Measurements from ENCODE around the gene KRTAP12-3.
"Not testable (repeated sequence)": the region's sequence is repeated elsewhere in the genome, so short reads cannot be mapped to it uniquely, and the experiment has no call there.

Gene KRTAP12-3

GRCh38 chr21:44626673-44627143 lies 31.0 kb upstream of the KRTAP12-3 start, which contains the start of gene KRTAP10-9:
Gene KRTAP10-9, plus strand, starts transcription at chr21:44627093. Its CDS starts 79 bp downstream, at chr21:44627172.
- H3K9me3 ChIP-seq (ENCODE audit: control insufficient read depth, low read length), result peaks cover 23% of the 10 kb centered on the region
- no peaks in the 10 kb centered on the region for H3K27me3 ChIP-seq (replicated peaks; ENCODE audit: control insufficient read depth, insufficient read depth, low read length, poor library complexity, severe bottlenecking)
- peaks cover 18% of the 10 kb centered on the region for H3K4me1 ChIP-seq (ENCODE audit: control insufficient read depth, insufficient read depth, low read length, poor library complexity, severe bottlenecking)
- no peaks in the 10 kb centered on the region for H3K36me3 ChIP-seq (ENCODE audit: control insufficient read depth, insufficient read depth, low read length)
- DNase-seq, result no peak
- no peak within 1 kb of the TSS for H3K27ac ChIP-seq (ENCODE audit: insufficient read depth, low read length, poor library complexity, severe bottlenecking)
- H3K4me3 ChIP-seq (ENCODE audit: insufficient read depth, low read depth, low read length, poor library complexity, severe bottlenecking), result no peak within 1 kb of the TSS

GRCh38 chr21:44627181-44627822 lies 30.4 kb upstream of the KRTAP12-3 start:
- H3K36me3 ChIP-seq (ENCODE audit: control insufficient read depth, insufficient read depth, low read length); DNase-seq; H3K27ac ChIP-seq (ENCODE audit: insufficient read depth, low read length, poor library complexity, severe bottlenecking); H3K4me3 ChIP-seq (ENCODE audit: insufficient read depth, low read depth, low read length, poor library complexity, severe bottlenecking); H3K27me3 ChIP-seq (replicated peaks; ENCODE audit: control insufficient read depth, insufficient read depth, low read length, poor library complexity, severe bottlenecking): not testable (repeated sequence)
- Histone ChIP-seq H3K9me3 (ENCODE audit: control insufficient read depth, low read length) (peaks cover 24% of the 10 kb centered on the region), H3K4me1 (ENCODE audit: control insufficient read depth, insufficient read depth, low read length, poor library complexity, severe bottlenecking) (peaks cover 18% of the 10 kb centered on the region)

DNA sequence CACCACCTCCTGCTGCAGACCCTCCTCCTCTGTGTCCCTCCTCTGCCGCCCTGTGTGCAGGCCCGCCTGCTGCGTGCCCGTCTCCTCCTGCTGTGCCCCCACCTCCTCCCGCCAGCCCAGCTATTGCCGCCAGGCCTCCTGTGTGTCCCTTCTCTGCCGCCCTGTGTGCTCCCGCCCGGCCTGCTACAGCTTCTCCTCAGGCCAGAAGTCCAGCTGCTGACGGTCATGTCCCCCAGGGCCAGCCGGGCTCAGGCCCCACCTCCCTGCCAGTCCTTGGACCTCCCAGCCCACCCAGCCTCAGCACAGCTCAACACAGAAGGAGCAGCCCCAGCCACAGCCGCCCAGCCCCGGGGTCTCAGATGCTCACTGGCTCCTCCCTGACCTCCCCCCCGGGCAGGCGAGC lies 29.9 kb upstream of the KRTAP12-3 start:
- H3K36me3 ChIP-seq (ENCODE audit: control insufficient read depth, insufficient read depth, low read length); H3K27ac ChIP-seq (ENCODE audit: insufficient read depth, low read length, poor library complexity, severe bottlenecking); H3K27me3 ChIP-seq (replicated peaks; ENCODE audit: control insufficient read depth, insufficient read depth, low read length, poor library complexity, severe bottlenecking); H3K4me3 ChIP-seq (ENCODE audit: insufficient read depth, low read depth, low read length, poor library complexity, severe bottlenecking); DNase-seq: not testable (repeated sequence)
- Histone ChIP-seq H3K4me1 (ENCODE audit: control insufficient read depth, insufficient read depth, low read length, poor library complexity, severe bottlenecking) (peaks cover 18% of the 10 kb centered on the region), H3K9me3 (ENCODE audit: control insufficient read depth, low read length) (peaks cover 24% of the 10 kb centered on the region)

- H3K27ac ChIP-seq (ENCODE audit: insufficient read depth, low read length, poor library complexity, severe bottlenecking), result no peak overlapping the region
These were observed 28.9 kb upstream of the KRTAP12-3 start for GRCh38 chr21:44628707-44629391.

DNA sequence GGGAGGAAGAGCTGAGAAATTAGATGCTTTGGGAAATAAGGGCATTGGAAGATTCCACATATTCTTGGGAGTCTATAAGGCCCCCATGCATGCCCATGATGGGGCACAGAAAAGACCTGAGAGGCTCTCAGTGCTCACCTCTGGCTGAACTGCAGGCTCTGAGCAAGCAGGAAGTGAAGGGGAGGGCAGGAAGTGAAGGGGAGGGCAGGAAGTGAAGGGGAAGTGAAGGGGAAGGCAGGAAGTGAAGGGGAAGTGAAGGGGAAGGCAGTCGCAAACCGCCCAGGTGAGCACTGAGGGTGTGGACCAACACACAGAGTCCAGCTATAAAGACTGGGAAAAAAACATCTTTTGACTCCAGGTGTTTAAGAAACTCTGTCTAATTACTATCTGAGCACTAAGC lies 27.3 kb upstream of the KRTAP12-3 start:
- H3K27ac ChIP-seq (ENCODE audit: insufficient read depth, low read length, poor library complexity, severe bottlenecking), result no peak overlapping the region
- no peaks in the 10 kb centered on the region for H3K27me3 ChIP-seq (replicated peaks; ENCODE audit: control insufficient read depth, insufficient read depth, low read length, poor library complexity, severe bottlenecking)
- H3K4me1 ChIP-seq (ENCODE audit: control insufficient read depth, insufficient read depth, low read length, poor library complexity, severe bottlenecking), result peaks cover 18% of the 10 kb centered on the region
- no peak for DNase-seq
- H3K36me3 ChIP-seq (ENCODE audit: control insufficient read depth, insufficient read depth, low read length), result no peaks in the 10 kb centered on the region
- no peak overlapping the region for H3K4me3 ChIP-seq (ENCODE audit: insufficient read depth, low read depth, low read length, poor library complexity, severe bottlenecking)
- H3K9me3 ChIP-seq (ENCODE audit: control insufficient read depth, low read length), result peaks cover 17% of the 10 kb centered on the region

More at GRCh38 chr21:44628707-44629391, 28.9 kb upstream of the KRTAP12-3 start:
- Histone ChIP-seq H3K36me3 (ENCODE audit: control insufficient read depth, insufficient read depth, low read length) (no peaks in the 10 kb centered on the region), H3K4me3 (ENCODE audit: insufficient read depth, low read depth, low read length, poor library complexity, severe bottlenecking) (no peak overlapping the region), H3K9me3 (ENCODE audit: control insufficient read depth, low read length) (peaks cover 24% of the 10 kb centered on the region), H3K27me3 (replicated peaks; ENCODE audit: control insufficient read depth, insufficient read depth, low read length, poor library complexity, severe bottlenecking) (no peaks in the 10 kb centered on the region), H3K4me1 (ENCODE audit: control insufficient read depth, insufficient read depth, low read length, poor library complexity, severe bottlenecking) (peaks cover 18% of the 10 kb centered on the region)
- no peak for DNase-seq

- peaks cover 17% of the 10 kb centered on the region for H3K9me3 ChIP-seq (ENCODE audit: control insufficient read depth, low read length)
- H3K27ac ChIP-seq (ENCODE audit: insufficient read depth, low read length, poor library complexity, severe bottlenecking), result no peak overlapping the region
- H3K36me3 ChIP-seq (ENCODE audit: control insufficient read depth, insufficient read depth, low read length), result no peaks in the 10 kb centered on the region
- no peak overlapping the region for H3K4me3 ChIP-seq (ENCODE audit: insufficient read depth, low read depth, low read length, poor library complexity, severe bottlenecking)
- no peaks in the 10 kb centered on the region for H3K27me3 ChIP-seq (replicated peaks; ENCODE audit: control insufficient read depth, insufficient read depth, low read length, poor library complexity, severe bottlenecking)
- no peak for DNase-seq
- peaks cover 18% of the 10 kb centered on the region for H3K4me1 ChIP-seq (ENCODE audit: control insufficient read depth, insufficient read depth, low read length, poor library complexity, severe bottlenecking)
These were observed 25.7 kb upstream of the KRTAP12-3 start for GRCh38 chr21:44632067-44632466.

DNA sequence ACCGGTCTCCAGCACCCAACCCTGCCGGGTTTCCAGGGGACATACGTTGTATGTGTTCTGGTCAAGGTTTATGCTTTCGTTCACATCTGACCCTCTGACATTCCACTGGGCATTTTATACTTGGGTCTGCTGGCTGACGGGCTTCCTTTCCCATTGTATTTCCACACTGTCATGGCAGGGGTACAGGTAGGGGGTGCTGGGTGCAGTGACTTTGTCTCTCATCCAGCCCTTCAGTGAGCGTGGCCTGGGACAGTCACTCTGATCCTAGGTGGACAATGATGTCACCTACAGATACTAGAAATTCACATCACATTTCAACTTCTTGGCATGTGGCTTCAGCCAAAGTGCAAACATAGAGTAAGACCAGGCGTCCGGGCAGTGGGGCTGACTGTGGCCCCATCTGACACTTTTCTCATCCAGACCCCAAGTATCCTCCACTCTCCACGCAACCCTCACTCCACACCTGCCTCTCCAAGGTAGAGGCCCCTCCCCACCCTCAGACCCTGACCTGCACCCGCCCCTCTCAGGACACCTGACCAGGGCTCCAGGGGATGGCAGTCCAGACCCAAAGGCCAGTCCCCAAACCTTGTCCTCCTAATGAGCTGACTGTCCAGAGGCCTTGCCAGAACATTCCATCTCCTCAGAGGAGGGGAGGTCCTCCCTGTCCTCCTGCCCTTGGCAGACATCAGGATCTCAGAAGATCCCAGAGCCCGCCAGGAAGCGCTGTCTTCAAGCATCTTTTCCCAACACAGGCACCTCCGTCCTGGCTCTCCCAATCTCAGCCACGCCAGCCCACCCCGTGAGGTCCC lies 21.3 kb upstream of the KRTAP12-3 start:
- Histone ChIP-seq H3K4me1 (ENCODE audit: control insufficient read depth, insufficient read depth, low read length, poor library complexity, severe bottlenecking) (no peaks in the 10 kb centered on the region), H3K9me3 (ENCODE audit: control insufficient read depth, low read length) (peaks cover 4% of the 10 kb centered on the region), H3K36me3 (ENCODE audit: control insufficient read depth, insufficient read depth, low read length) (no peaks in the 10 kb centered on the region), H3K4me3 (ENCODE audit: insufficient read depth, low read depth, low read length, poor library complexity, severe bottlenecking) (no peak overlapping the region), H3K27ac (ENCODE audit: insufficient read depth, low read length, poor library complexity, severe bottlenecking) (no peak overlapping the region), H3K27me3 (replicated peaks; ENCODE audit: control insufficient read depth, insufficient read depth, low read length, poor library complexity, severe bottlenecking) (no peaks in the 10 kb centered on the region)
- no peak for DNase-seq

DNA sequence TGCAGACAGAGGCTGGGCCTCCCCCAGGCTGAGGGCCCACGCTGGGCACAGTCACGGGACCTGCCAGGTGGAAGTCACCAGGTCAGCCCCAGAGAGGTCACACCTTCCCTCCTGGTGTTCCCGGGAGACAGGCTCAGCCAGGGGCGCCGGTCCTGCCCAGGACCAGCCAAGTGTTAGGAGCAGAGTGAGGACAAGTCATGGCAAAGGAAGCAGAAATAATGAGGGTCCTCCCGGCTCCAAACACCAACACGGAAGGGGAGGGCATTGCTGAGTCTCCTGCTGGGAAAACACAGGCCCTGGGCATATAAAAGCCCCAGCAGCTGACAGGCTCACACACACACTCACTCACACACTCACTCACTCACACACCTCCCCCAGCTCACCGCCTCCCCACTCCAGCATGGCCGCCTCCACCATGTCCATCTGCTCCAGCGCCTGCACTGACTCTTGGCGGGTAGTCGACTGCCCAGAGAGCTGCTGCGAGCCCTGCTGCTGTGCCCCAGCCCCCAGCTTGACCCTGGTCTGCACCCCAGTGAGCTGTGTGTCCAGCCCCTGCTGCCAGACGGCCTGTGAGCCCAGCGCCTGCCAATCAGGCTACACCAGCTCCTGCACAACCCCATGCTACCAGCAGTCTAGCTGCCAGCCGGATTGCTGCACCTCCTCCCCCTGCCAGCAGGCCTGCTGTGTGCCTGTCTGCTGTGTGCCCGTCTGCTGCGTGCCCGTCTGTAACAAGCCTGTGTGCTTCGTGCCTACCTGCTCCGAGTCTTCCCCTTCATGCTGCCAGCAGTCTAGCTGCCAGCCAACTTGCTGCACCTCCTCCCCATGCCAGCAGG lies 20.5 kb upstream of the KRTAP12-3 start, which contains the start of gene KRTAP10-10:
TSS of gene KRTAP10-10 (plus strand) at position 339 of the 833 bp plus-strand sequence. CDS start at position 401, 62 bp downstream.
- DNase-seq, result no peak
- H3K9me3 ChIP-seq (ENCODE audit: control insufficient read depth, low read length), result no peaks in the 10 kb centered on the region
- no peaks in the 10 kb centered on the region for H3K36me3 ChIP-seq (ENCODE audit: control insufficient read depth, insufficient read depth, low read length)
- H3K4me3 ChIP-seq (ENCODE audit: insufficient read depth, low read depth, low read length, poor library complexity, severe bottlenecking), result no peak within 1 kb of the TSS
- no peaks in the 10 kb centered on the region for H3K4me1 ChIP-seq (ENCODE audit: control insufficient read depth, insufficient read depth, low read length, poor library complexity, severe bottlenecking)
- H3K27ac ChIP-seq (ENCODE audit: insufficient read depth, low read length, poor library complexity, severe bottlenecking), result no peak within 1 kb of the TSS
- no peaks in the 10 kb centered on the region for H3K27me3 ChIP-seq (replicated peaks; ENCODE audit: control insufficient read depth, insufficient read depth, low read length, poor library complexity, severe bottlenecking)

- not testable (repeated sequence) for DNase-seq; H3K4me1 ChIP-seq (ENCODE audit: control insufficient read depth, insufficient read depth, low read length, poor library complexity, severe bottlenecking); H3K4me3 ChIP-seq (ENCODE audit: insufficient read depth, low read depth, low read length, poor library complexity, severe bottlenecking); H3K27ac ChIP-seq (ENCODE audit: insufficient read depth, low read length, poor library complexity, severe bottlenecking); H3K36me3 ChIP-seq (ENCODE audit: control insufficient read depth, insufficient read depth, low read length); H3K9me3 ChIP-seq (ENCODE audit: control insufficient read depth, low read length); H3K27me3 ChIP-seq (replicated peaks; ENCODE audit: control insufficient read depth, insufficient read depth, low read length, poor library complexity, severe bottlenecking)
These were observed 19.8 kb upstream of the KRTAP12-3 start for GRCh38 chr21:44637851-44638348.

All from effector memory CD4-positive, alpha-beta T cell (primary cell).